GM19328 (cell line): ENCODE results near the gene SRRM3.
A peak's percentile ranks its signal among the peaks of the same experiment; 100 is the strongest.
"Not testable (repeated sequence)": the region's sequence is repeated elsewhere in the genome, so short reads cannot be mapped to it uniquely, and the experiment has no call there.

ENCODE experiments used
- ATAC-seq: cut with Tn5 transposase; IDR thresholded peaks from one replicate; pipeline ENCODE4 v1.9.1; 2021; ENCODE audit warnings: mild to moderate bottlenecking, moderate library complexity; ENCODE audit not compliant: unreplicated experiment

SRRM3 gene

DNA sequence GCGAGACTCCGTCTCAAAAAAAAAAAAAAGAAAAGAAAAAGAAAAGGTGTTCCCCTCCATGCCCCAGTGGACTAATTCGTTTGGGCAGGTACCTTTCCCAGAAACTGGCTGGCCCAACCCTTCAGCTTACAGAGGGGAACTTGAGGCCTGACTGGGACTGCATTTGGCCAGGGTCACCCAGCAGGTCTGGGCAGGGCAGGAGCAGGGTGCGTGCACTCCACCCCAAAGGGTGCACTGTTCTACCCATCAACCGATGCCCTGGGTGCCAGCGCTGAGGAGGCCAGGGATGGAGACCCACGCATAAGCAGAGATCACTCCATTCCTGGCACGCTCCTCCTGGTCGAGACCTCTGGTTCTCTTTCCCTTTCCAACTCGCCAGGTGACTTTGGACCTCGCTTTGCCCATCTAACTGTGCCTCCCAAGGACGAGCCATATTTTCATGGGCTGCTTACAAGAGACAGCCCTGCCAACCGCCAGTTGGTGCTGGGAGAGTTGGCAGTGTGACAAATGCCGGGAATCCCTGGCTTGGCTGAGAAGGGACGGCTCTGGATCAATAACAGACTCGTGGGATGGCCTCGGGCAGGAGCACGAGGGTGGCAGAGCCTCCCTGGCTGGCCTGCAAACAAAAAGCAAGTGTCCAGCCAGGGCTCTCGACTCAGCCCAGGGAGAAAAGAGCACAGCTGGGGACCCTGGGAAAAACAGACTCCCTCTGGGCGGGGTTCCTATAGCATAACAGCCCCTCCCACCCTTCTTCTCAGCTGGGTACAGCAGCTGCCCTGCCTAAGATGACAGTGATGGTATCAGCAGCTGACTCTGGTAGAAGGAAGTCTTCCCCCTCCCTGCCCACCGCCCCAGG lies 108.6 kb downstream of the SRRM3 start:
- no peak for ATAC-seq

DNA sequence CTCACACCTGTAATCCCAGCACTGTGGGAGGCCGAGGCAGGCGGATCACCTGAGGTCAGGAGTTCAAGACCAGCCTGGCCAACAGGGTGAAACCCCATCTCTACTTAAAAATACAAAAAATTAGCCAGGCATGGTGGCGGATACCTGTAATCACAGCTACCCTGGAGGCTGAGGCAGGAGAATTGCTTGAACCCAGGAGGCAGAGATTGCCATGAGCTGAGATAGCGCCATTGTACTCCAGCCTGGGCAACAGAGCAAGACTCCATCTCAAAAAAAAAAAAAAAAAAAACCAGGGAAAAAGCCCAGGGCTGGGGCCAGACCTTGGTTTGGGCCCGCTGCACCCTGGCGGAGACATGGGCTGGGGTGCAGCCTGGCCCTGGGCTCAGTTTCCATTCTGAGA lies 110.1 kb downstream of the SRRM3 start:
- ATAC-seq, result not testable (repeated sequence)

DNA sequence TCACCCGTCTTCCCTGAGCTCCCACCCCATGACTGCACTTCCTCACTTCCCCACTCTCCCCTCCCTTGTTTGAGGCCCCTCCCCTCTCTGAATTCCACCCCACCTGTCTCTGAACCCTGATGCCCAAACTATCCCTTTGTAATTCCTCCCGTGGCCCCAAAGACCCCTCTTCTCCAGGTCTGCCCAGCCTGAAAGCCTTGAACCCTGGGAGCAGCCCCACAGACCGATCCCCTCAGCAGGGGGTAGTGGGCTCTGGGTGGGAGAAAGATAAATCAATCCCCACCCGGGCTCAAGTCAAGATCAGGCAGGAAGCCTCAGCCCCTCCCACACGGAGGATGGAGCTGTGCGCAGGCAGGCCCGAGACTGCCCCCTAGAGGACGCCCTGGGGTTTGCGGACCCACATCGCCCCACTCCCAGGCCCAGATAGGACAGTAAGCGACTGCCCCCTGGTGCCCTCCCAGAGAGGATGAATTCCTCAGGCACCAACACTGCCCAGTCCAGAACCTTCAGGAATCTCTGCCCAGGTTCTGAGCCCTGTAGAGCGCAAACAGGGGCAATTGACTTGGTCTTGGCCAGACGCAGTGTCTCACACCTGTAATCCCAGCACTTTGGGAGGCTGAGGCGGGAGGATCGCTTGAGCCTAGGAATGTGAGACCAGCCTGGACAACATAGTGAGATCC lies 112.5 kb downstream of the SRRM3 start:
- ATAC-seq, result peak; percentile 33

DNA sequence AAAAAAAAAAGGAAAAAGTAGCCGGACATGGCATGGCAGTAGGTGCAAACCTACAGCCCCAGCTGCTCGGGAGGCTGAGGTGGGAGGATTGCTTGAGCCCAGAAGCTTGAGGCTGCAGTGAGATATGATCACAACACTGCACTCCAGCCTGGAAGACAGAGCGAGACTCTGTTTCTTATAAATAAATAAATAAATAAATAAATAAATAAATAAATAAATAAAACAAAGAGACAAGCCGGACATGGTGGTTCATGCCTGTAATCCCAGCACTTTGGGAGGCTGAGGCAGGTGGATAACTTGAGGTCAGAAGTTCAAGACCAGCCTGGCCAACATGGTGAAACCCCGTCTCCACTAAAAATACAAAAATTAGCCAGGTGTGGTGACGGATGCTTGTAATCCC lies 113.0 kb downstream of the SRRM3 start:
- not testable (repeated sequence) for ATAC-seq

DNA sequence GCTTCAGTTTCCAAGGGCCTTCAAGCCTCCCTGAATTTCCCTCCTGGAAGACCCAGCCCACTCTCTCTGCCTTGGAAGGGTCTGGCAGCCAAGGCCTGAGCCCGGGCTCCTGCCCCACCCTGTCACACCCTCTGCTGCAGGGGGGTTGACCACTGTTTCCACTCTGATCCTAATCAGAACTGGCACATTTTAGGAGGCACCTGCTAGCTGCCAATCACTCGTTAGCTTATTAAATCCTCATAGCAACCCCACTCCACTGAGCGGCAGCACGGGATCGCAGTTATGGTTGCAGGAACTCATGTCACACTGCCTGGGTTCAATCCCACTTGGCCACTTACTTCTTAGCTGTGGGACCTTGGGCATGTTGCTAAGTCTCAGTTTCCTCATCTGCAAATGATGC lies 113.7 kb downstream of the SRRM3 start:
- ATAC-seq, result no peak

DNA sequence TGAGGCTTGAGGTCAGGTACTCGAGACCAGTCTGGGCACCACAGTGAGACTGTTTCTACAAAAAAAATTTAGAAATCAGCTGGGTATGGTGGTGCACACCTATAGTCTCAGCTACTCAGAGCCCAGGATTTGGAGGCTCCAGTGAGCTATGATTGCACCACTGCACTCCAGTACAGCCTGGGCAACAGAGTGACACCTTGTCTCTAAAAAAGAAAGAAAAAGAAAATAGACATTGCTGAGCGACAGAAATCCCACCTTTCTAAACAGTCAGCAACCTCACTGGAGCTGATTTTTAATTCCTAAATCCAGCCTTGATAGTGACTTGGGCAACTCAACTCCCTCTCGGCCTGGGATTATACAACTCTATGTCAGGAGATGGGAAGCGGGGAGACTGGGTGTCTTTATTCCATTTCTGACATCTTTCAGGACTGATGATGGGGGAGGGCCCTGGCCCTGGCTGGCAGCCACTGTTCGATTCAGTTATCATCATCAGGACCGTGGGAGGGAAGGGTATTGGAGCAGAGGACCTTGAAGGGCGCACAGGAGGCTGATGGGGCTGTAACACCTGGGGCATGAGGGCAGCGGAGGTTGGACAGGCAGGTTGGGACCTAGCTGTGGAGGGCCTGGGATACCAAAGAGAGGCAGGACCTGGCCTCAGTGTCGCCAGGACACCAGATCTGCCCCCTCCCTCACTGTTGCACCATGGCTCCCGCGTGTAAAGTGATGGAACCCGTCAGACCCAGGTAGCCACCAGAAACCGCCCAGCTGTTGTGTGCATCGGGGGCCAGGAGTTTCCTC lies 115.5 kb downstream of the SRRM3 start:
- ATAC-seq, result no peak

DNA sequence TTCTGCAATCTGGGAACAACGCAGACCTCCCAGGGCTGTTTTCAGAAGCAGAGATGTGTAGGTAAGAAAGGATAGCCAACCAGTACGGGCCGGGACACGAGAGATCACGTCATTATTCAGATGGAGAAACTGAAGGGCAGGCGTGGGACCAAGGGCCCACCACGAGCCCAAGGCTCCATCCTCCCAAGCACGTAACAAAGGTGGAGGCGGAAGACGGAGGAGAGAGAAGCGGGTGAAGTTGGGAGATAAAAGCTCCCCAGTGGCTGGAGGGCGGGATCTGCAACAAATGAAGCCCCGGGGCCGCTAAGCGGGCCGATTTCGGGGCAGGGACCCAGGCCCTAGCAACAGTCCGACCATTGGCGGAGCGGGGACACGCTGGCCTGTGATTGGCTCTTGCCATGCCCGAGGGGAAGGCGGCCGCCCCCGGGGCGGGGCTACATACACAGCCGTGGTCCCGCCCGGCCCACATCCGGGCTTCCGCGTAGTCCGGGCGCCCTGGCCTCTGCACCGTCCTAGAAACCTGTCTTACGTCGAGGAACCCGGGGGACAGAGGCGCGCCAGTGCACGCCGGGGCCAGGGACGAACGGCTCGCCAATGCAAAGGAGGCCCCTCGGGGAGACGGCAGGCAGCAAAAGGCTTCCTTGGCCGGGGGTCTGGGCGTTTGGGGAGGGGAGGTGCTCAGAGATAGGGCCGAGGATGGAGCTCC lies 116.2 kb downstream of the SRRM3 start:
- ATAC-seq, result peak; percentile 89

DNA sequence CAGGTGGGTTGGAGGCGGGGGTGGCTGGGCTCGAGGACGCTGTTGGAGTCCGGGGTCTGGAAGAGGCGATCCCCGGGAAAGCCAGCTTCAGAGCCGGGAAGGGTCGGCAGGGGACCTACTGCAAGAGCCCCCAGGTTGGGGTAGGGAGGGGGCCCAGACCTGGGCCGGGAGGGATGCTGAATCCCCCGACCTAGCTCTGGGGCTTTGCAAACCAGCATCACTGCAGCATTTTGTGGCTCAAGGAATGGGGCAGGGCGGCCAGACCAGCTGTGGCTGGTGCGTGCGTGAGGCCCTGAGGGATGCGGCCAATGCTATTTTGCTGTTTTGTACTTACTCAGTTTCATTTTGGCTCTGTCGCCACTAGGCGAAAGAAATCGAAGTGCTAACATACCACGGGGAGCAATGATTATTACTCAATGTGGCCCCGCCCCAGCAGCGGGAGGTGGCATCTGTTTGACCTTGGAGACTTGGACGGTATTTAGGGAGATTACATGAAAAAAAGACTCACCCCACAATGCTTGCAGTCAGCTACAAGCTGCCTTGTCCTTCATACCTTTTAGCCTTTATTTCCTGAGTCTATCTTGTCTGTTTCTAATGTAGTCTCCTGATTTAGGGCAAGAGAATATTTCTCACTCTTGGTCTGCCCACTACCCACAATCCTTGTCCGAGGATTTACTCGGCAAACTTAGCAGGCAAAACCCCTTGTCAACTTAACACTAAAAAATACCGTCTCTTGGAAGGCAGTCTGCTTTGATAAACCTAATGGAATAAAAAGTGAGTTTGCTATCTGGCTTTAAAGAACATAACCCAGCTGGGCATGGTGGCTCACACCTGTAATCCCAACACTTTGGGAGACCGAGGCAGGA lies 117.0 kb downstream of the SRRM3 start:
- ATAC-seq, result peak; percentile 36

DNA sequence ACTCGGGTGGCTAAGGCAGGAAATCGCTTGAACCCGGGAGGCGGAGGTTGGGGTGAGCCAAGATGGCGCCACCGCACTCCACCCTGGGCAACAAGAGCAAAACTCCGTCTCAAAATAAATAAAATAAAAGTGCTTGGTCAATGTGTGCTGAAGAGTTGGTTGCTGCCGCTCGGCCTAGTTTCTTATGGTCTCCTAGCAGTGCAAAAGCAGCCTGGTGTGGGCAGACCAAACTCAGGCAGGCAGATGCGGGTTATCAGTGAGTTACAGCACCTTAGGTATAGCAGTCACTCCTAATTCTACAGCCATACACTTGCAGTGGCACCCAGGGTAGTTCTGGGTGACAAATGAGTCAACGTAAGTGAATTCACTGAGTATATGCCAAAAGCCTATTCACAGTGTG lies 123.4 kb downstream of the SRRM3 start:
- no peak for ATAC-seq

DNA sequence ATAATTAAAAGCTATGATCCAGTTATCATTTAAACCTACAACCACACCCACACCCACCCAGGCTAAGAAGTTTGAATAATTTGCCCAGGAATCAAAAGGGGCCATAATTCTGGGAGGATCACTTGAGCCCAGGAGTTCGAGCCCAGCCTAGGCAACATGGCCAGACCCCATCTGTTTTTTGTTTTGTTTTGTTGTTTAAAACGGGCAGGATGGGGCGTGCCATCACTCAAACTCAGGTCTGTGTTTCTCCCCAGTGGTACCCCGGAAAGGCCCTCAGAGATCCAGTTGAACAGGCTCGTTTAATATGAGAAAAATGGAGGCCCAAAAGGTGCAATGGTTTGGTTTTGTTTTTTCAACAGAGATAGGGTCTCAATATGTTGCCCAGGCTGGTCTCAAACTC lies 124.1 kb downstream of the SRRM3 start:
- no peak for ATAC-seq

DNA sequence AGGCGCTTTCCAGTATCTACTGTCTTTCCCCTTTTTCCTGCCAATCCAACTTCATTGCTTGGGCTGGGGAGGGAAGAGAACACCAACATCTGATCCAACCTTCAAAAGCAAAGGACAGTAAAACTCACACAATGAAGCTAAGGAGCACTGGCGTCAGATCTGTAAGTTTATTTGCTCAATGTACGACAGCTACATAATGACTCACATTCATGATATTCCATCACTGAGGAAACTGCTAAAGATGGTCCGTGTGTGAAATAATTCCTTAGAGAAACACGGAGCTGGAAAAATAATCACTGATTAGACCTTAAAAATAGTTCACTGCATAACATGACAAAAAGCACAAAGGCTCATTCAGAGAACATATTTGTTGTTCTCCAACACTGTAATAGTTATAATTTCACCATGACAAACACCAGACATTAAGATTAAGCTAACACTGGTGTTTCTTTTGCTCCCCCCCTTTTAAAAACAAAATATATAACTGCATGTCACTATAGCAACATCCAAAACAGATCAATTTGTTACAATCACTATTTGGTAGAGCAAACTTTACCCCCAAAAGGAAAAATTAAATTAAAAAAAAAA lies 125.0 kb downstream of the SRRM3 start:
- no peak for ATAC-seq

DNA sequence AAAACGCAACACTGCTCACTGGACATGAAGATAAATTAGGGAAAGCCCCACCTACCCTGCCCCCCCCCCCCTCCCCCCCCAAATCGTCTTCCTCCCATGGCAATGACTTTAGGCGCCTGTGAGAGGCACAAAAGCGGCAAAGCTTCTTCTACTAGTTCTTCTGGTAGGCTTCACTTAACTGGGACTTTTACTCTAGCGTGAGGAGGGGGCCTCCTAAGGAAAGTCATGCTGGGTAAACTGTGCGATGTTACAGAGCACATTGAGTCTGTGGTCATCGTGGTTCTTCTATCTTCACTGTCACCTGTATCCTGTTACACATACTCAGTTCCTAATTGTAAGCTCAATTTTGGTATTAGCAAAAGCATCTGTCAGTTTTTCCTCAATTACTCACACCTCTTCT lies 125.9 kb downstream of the SRRM3 start:
- ATAC-seq, result no peak

DNA sequence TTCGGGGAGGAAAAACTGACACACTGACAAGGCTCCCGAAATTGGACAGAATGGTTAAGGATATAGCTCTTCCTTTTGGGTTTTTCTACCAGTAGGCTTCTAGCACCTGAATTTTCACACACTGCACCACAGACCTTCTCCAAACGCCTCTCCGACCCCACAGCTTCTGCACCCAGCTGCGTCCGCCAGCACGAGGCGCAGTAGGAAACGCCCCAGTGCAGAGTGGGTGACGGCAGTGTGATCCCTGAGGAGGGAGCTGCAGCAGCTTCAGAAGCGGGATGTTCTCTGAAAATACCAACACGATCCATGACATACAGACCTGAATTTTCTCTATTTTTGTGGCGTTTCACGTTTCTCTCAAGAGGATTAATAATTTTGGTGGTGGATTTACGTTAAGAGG lies 126.7 kb downstream of the SRRM3 start:
- ATAC-seq, result no peak

DNA sequence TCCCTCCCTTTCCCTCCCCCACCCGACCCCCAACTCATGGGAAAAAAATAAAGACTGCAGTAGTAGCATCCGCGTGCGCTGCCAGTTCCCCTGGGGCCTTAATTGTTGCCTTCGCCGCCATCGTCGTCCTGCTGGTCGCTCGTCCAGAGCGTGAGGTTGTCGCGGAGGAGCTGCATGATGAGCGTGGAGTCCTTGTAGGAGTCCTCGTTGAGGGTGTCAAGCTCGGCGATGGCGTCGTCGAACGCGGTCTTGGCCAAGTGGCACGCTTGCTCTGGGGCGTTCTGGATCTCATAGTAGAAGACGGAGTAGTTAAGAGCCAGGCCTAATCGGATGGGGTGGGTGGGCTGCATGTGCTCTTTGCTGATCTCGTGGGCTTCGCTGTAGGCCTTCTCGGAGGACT lies 127.8 kb downstream of the SRRM3 start:
- no peak for ATAC-seq

DNA sequence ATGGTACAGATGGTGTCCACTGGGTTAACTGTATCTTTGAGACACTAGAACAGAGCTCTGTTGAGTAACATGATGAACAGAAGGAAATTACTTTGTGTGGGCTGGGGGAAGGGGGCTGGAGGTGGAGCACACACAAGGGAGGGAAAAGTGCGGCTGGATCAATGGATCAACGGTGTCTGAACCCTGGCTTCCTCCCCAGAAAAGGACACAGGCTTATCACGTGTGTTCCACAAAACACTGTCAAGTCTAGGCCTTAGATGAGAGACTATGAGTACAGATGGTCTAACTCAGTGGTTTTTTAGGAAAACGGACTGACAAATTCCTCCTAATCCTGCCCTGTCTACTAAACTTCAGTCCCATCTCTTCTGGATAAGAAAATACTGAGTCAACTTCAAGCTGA lies 128.6 kb downstream of the SRRM3 start:
- ATAC-seq, result no peak

DNA sequence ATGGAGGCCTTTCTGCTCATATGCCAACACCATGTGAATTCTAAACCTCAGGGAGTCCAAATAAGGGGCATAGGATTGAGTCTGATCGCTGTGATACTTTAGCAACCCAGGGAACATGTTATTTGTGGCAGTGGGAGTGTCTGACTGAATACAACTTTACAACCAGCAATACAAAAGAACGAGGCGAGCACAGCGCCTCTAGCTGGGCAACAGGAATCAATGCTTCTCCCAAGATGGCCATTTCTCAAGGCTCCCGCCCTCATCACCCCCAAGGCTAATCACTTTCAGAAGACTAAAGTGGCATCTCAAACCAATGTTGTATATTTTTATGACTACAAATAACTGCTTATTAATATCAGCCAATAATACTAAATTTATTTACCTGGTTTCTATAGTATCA lies 129.0 kb downstream of the SRRM3 start:
- ATAC-seq, result no peak

DNA sequence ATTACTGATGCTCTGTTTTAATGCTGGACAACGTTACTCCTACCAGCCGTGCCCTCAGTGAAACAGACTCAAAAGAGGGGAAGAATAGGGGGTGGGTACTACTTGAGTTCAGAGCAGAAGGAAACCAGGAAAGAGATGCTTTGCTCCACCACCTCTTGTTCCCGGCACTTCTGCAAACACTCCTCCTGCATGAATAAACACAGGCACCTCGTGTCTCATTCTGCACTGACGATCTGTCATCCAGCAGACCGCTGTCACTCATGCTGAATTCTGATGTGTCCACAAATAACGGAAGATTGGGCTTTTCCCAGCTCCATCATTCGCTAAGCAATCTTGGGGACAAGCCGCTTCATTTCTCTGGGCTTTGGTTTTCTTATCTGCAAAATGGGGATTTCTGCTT lies 130.4 kb downstream of the SRRM3 start:
- ATAC-seq, result no peak

DNA sequence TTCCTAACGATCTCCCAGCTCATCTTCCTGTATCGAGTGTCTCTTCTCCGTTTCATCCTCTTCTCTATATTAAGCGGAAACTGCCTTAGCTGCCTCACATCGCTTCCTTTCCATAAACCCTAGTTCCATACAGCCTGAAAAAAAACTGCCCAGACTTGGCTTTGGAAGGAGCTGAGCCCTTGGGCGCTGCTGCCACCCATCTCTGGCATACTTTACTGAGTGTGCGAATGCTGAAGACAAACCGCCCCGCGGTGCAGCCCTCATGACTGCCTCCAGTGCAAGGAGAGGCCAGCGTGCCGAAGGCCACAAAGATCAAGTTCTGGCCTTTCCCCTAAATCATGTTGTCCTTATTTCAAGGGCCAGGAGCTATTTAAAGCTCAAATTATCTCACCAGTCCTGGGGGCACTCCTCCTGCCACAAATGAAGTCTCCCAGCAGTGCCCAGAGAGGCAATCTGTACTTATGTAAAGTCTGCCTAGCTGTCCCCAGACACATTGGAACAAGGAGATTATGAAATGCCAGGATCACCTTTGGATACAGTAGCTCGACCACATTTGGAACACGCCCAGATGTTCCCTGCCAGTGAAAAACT lies 131.9 kb downstream of the SRRM3 start:
- no peak for ATAC-seq

DNA sequence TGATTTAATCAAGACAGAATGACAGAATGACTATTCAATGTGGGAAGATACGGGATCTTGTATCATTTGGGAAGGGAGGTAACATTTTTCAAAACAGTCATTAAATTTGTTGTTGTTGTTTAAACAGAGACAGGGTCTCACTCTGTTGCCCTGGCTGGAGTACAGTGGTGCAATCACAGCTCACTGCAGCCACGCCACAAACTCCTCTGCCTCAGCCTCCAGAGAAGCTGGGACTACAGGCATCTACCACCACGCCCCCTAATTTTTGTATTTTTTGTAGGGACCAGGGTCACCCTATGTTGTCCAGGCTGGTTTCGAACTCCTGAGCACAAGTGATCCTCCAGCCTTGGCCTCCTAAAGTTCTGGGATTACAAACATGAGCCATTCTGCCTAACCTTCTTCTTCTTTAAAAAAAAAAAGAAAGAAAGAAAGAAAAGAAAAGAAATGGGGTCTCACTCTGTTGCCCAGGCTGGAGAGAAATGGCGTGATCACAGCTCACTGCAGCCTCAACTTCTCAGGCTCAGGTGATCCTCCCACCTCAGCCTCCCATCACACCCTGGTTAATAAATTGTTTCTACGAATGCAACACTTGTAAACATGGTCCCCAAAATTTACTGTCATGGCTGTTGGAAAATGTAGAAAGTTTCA lies 132.7 kb downstream of the SRRM3 start:
- no peak for ATAC-seq
